Measurements from ENCODE around the gene RDH16. TPM values are rescaled to one million over a fixed set of nuclear protein-coding genes. Genes with fewer than 3 reads are reported as not detected.
"Not testable (repeated sequence)": the region's sequence is repeated elsewhere in the genome, so short reads cannot be mapped to it uniquely, and the experiment has no call there.

RDH16 gene
- polyA plus RNA-seq, 3 donors = 0.47 TPM; not detected in 2

DNA sequence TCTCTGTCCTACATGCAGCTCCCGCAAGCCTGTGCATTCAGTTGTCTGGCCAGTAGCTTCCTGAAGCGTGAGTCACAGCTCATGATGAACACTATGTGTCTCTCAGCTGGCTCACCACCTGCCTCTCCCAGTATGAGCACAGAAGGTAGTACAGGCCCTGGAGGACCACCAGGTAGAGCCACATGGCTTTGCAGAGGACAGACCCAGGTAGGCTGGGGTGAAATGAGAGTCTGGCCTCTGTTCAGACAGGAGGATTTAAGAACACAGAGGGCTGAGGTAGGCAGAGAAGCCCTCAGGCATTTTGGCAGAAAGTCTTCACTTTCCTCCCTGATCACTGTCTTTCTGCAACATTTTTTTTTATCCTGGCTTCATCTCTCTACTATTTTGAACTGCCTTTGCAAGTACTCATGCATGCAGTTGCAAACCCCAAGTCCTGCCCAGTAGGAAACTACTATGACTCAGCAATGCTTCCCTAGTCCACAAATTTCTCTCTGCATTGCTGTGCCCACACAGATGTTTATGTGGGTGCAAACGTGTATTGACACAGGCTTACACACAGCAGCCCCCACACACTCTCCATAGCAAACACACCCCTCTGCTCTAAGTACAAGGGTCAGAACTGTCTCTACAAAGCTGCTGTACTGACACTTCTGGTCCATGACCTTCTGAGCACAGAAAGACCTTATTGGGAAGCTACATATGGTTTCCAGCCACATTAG lies 15.9 kb downstream of the RDH16 start:
- peak in 1 of 3 donors; percentile 15 for DNase-seq
- Histone ChIP-seq H4K20me1 (ENCODE audit: insufficient read depth, low read length) (no peaks in the 10 kb centered on the region), H3K4me2 (replicated peaks; ENCODE audit: extremely low read depth, low read length, poor library complexity, severe bottlenecking) (no peak overlapping the region), H3K9me3 (replicated peaks in 1 of 2; ENCODE audit: control insufficient read depth in 1 of 2, insufficient read depth in 1 of 2, low read length in 2 of 2) (no peaks in the 10 kb centered on the region), H3K36me3 (replicated peaks in 1 of 2; ENCODE audit: control insufficient read depth in 1 of 2, insufficient read depth in 2 of 2, low read length in 2 of 2) (no peaks in the 10 kb centered on the region), H3K27ac (ENCODE audit: low read depth in 1 of 2, low read length in 2 of 2) (no peak overlapping the region), H3K4me3 (replicated peaks in 1 of 3; ENCODE audit: low read depth in 2 of 3, low read length in 3 of 3) (no peak overlapping the region), H3K9ac (ENCODE audit: insufficient read depth, low read length, poor library complexity, severe bottlenecking) (no peak overlapping the region), H3K79me2 (ENCODE audit: insufficient read depth, low read length) (no peaks in the 10 kb centered on the region), H3K4me1 (ENCODE audit: control insufficient read depth in 1 of 2, insufficient read depth in 2 of 2, low read length in 2 of 2) (peaks cover 7 to 9% of the 10 kb centered on the region in 2 donors), H3K27me3 (ENCODE audit: control insufficient read depth in 2 of 2, insufficient read depth in 2 of 2, low read length in 2 of 2) (no peaks in the 10 kb centered on the region), H2AFZ (ENCODE audit: insufficient read depth, low read depth, low read length, poor library complexity, severe bottlenecking) (no peak overlapping the region)
- H3K4me3 Mint-ChIP-seq = peak overlapping the region; percentile 17 to 60
- H3K36me3 Mint-ChIP-seq = no peaks in the 10 kb centered on the region
- peaks cover 0 to 10% (median 7%) of the 10 kb centered on the region in 7 donors for H3K9me3 Mint-ChIP-seq
- TF ChIP-seq CTCF (IDR thresholded peaks at IDR 0.05) = no peak
- peak overlapping the region in 1 of 7 donors; percentile 66 for H3K27ac Mint-ChIP-seq
- intact Hi-C loops (cut with micrococcal nuclease) = no loop called here
- H3K27me3 Mint-ChIP-seq (ENCODE audit: low read depth in 3 of 3) = peaks cover 1 to 5% (median 2%) of the 10 kb centered on the region in 3 donors
- 0% methylated on average over 2 of the region's 3 CpGs for WGBS (ENCODE audit: insufficient coverage)
- peaks cover 18% of the 10 kb centered on the region for H3K4me1 Mint-ChIP-seq

- H3K4me2 ChIP-seq (replicated peaks; ENCODE audit: extremely low read depth, low read length, poor library complexity, severe bottlenecking); H3K4me3 ChIP-seq (replicated peaks in 1 of 3; ENCODE audit: low read depth in 2 of 3, low read length in 3 of 3); H3K4me1 ChIP-seq (ENCODE audit: control insufficient read depth in 1 of 2, insufficient read depth in 2 of 2, low read length in 2 of 2); H3K27me3 ChIP-seq (ENCODE audit: control insufficient read depth in 2 of 2, insufficient read depth in 2 of 2, low read length in 2 of 2); intact Hi-C loops (cut with micrococcal nuclease); H3K27ac ChIP-seq (ENCODE audit: low read depth in 1 of 2, low read length in 2 of 2); H4K20me1 ChIP-seq (ENCODE audit: insufficient read depth, low read length); H3K27me3 Mint-ChIP-seq (ENCODE audit: low read depth in 3 of 3); H3K9me3 ChIP-seq (replicated peaks in 1 of 2; ENCODE audit: control insufficient read depth in 1 of 2, insufficient read depth in 1 of 2, low read length in 2 of 2); H3K36me3 Mint-ChIP-seq; H3K9ac ChIP-seq (ENCODE audit: insufficient read depth, low read length, poor library complexity, severe bottlenecking); H2AFZ ChIP-seq (ENCODE audit: insufficient read depth, low read depth, low read length, poor library complexity, severe bottlenecking); H3K9me3 Mint-ChIP-seq; H3K79me2 ChIP-seq (ENCODE audit: insufficient read depth, low read length); DNase-seq; H3K27ac Mint-ChIP-seq; H3K36me3 ChIP-seq (replicated peaks in 1 of 2; ENCODE audit: control insufficient read depth in 1 of 2, insufficient read depth in 2 of 2, low read length in 2 of 2): not testable (repeated sequence)
- Mint-ChIP-seq H3K4me3 (peak overlapping the region in 1 of 2 donors; percentile 17), H3K4me1 (peaks cover 18% of the 10 kb centered on the region)
- no CpG with 5 or more reads among the region's 4 CpGs for WGBS (ENCODE audit: insufficient coverage)
Observed at GRCh38 chr12:56940942-56941298, 16.5 kb downstream of the RDH16 start.

Data from CD14-positive monocyte (primary cell).